ENCODE data around the gene PRELID1.
A peak's percentile ranks its signal among the peaks of the same experiment; 100 is the strongest.

The PRELID1 gene

GRCh38 chr5:177313561-177314259 lies 10.1 kb downstream of the PRELID1 start:
- H3K9me2 ChIP-seq (replicated peaks; ENCODE audit: insufficient read depth, low read length): no peaks in the 10 kb centered on the region
- H3K9me3 ChIP-seq (replicated peaks; ENCODE audit: insufficient read depth, low read length): no peaks in the 10 kb centered on the region
- no peak overlapping the region for H3K4me3 ChIP-seq (ENCODE audit: low read length)
- DNase-seq: no peak
- H3K4me1 ChIP-seq (ENCODE audit: low read length): peaks cover 18% of the 10 kb centered on the region
- H4K20me1 ChIP-seq (ENCODE audit: insufficient read depth, low read length): no peaks in the 10 kb centered on the region
- peak overlapping the region; percentile 98; the same call in 1 of the 2 replicates for H3K4me2 ChIP-seq (ENCODE audit: low read depth, low read length)
- peaks cover 42% of the 10 kb centered on the region for H3F3A ChIP-seq (ENCODE audit: insufficient read depth, low read length)
- no peak overlapping the region for H3K9ac ChIP-seq (ENCODE audit: low read length)
- H3K27me3 ChIP-seq (replicated peaks; ENCODE audit: insufficient read depth, low read length): no peaks in the 10 kb centered on the region
- no peaks in the 10 kb centered on the region for H3K36me3 ChIP-seq (replicated peaks; ENCODE audit: insufficient read depth, low read length)
- no peak overlapping the region for H2AFZ ChIP-seq (ENCODE audit: low read length)
- no peak overlapping the region for H3K27ac ChIP-seq (ENCODE audit: low read length)
- peaks cover 30% of the 10 kb centered on the region for H3K79me2 ChIP-seq (ENCODE audit: low read length)
- TF ChIP-seq CTCF (IDR thresholded peaks at IDR 0.05; ENCODE audit: low read length): no peak
- TF ChIP-seq EZH2phosphoT487 (IDR thresholded peaks at IDR 0.05; ENCODE audit: low read length): no peak
- no peak for TF ChIP-seq EZH2 (optimal IDR thresholded peaks at IDR 0.05; ENCODE audit: low read depth, low read length)

- H3F3A ChIP-seq (ENCODE audit: insufficient read depth, low read length): peaks cover 32% of the 10 kb centered on the region
- H3K9ac ChIP-seq (ENCODE audit: low read length): no peak overlapping the region
- peaks cover 12% of the 10 kb centered on the region for H3K4me1 ChIP-seq (ENCODE audit: low read length)
- H3K9me3 ChIP-seq (replicated peaks; ENCODE audit: insufficient read depth, low read length): no peaks in the 10 kb centered on the region
- H4K20me1 ChIP-seq (ENCODE audit: insufficient read depth, low read length): no peaks in the 10 kb centered on the region
- peaks cover 20% of the 10 kb centered on the region for H3K79me2 ChIP-seq (ENCODE audit: low read length)
- no peak overlapping the region for H3K4me2 ChIP-seq (ENCODE audit: low read depth, low read length)
- H3K4me3 ChIP-seq (ENCODE audit: low read length): no peak overlapping the region
- H3K36me3 ChIP-seq (replicated peaks; ENCODE audit: insufficient read depth, low read length): no peaks in the 10 kb centered on the region
- H3K9me2 ChIP-seq (replicated peaks; ENCODE audit: insufficient read depth, low read length): no peaks in the 10 kb centered on the region
- no peak overlapping the region for H2AFZ ChIP-seq (ENCODE audit: low read length)
- no peak overlapping the region for H3K27ac ChIP-seq (ENCODE audit: low read length)
- DNase-seq: no peak
- TF ChIP-seq EZH2phosphoT487 (IDR thresholded peaks at IDR 0.05; ENCODE audit: low read length) (no peak), EZH2 (optimal IDR thresholded peaks at IDR 0.05; ENCODE audit: low read depth, low read length) (no peak), CTCF (IDR thresholded peaks at IDR 0.05; ENCODE audit: low read length) (no peak)
- H3K27me3 ChIP-seq (replicated peaks; ENCODE audit: insufficient read depth, low read length): no peaks in the 10 kb centered on the region
Measured at GRCh38 chr5:177314376-177315342, 11.1 kb downstream of the PRELID1 start.

GRCh38 chr5:177315411-177315810 lies 11.8 kb downstream of the PRELID1 start:
- Histone ChIP-seq H3K27me3 (replicated peaks; ENCODE audit: insufficient read depth, low read length) (no peaks in the 10 kb centered on the region), H3K4me2 (ENCODE audit: low read depth, low read length) (no peak overlapping the region), H3K27ac (ENCODE audit: low read length) (no peak overlapping the region), H3F3A (ENCODE audit: insufficient read depth, low read length) (peaks cover 25% of the 10 kb centered on the region), H4K20me1 (ENCODE audit: insufficient read depth, low read length) (no peaks in the 10 kb centered on the region), H3K4me1 (ENCODE audit: low read length) (peaks cover 5% of the 10 kb centered on the region), H3K9me3 (replicated peaks; ENCODE audit: insufficient read depth, low read length) (no peaks in the 10 kb centered on the region), H3K36me3 (replicated peaks; ENCODE audit: insufficient read depth, low read length) (no peaks in the 10 kb centered on the region), H3K9me2 (replicated peaks; ENCODE audit: insufficient read depth, low read length) (no peaks in the 10 kb centered on the region), H3K4me3 (ENCODE audit: low read length) (no peak overlapping the region), H2AFZ (ENCODE audit: low read length) (no peak overlapping the region), H3K9ac (ENCODE audit: low read length) (no peak overlapping the region), H3K79me2 (ENCODE audit: low read length) (peaks cover 13% of the 10 kb centered on the region)
- TF ChIP-seq CTCF (IDR thresholded peaks at IDR 0.05; ENCODE audit: low read length) (no peak), EZH2 (optimal IDR thresholded peaks at IDR 0.05; ENCODE audit: low read depth, low read length) (no peak), EZH2phosphoT487 (IDR thresholded peaks at IDR 0.05; ENCODE audit: low read length) (no peak)
- no peak for DNase-seq

All from MM.1S (cell line).